SW480 (cell line): ENCODE results near the gene IGF1R.
A peak's percentile ranks its signal among the peaks of the same experiment; 100 is the strongest.
"Not testable (repeated sequence)": the region's sequence is repeated elsewhere in the genome, so short reads cannot be mapped to it uniquely, and the experiment has no call there.

Source experiments
- DNase-seq: peaks from one replicate; pipeline ENCODE4 v3.0.0-alpha.2; 2016; ENCODE audit warnings: low spot score

Gene IGF1R

GRCh38 chr15:98998279-98998678 is 349.9 kb downstream of the IGF1R start:
- no peak for DNase-seq

DNA sequence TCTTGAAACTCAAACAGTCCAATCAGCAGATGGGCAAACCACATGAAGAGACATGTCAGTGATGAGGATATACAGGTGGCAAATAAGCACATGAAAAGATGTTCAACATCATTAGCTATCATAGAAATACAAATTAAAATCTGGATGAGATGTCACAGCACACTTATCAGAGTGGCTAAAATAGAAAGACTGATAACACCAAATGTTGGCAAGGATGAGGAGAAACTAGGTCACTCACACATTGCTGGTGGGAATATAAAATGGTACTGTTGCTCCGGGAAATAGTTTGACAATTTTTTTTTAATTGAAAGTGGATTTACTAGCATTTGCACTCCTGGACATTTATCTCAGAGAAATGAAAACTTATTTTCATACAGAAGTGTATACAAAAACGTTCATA is 350.9 kb downstream of the IGF1R start:
- no peak for DNase-seq

GRCh38 chr15:99002226-99002625 is 353.9 kb downstream of the IGF1R start:
- peak; percentile 47 for DNase-seq

DNA sequence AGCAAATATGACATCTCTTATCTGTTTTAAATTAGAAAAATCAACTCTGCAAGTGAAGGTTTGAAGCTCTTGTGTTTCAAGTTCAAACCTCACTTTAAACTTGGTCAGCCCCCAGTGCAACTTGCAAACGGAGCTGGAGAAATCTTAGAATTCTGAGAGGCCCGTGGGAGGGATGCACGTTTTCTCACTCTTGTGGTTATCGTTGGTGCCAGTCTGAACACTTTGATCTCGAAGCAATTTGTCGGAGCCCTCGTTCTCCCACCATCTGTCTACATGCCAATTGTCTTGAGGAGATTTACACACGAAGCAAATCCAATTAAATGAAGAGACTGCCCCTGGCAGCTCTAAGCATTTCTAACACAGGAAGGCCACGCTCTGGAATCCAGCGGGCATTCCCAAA is 355.0 kb downstream of the IGF1R start:
- DNase-seq = not testable (repeated sequence)

- not testable (repeated sequence) for DNase-seq
These were observed 356.9 kb downstream of the IGF1R start for GRCh38 chr15:99004998-99005974.

DNA sequence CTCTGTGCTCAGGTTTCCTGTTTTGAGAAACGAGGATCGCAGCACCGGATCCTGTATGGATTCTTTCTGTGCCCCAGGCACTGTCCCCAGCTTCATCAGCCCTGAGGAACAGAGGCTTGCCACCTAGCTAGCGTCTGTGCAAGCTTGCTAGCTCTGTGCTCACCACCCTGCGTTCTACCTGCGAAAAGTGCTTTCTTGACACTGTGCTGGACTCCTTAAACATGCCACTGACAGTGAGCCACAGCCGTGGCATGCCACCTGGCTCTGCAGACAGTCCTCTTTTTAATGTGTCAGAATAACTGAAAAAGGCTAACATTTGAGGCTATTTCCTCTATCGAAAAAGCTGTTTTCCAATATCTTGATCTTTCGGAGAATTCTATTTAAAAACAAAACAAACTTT is 357.8 kb downstream of the IGF1R start:
- DNase-seq = no peak

- no peak for DNase-seq
These were observed 358.7 kb downstream of the IGF1R start for GRCh38 chr15:99006904-99007495.

- no peak for DNase-seq
These were observed 361.5 kb downstream of the IGF1R start for GRCh38 chr15:99009741-99010330.

- no peak for DNase-seq
These were observed 362.4 kb downstream of the IGF1R start for GRCh38 chr15:99010768-99011167.
